Lower lobe of right lung (tissue), 2 donors: ENCODE results near the gene PGAP3. TPM values are rescaled to one million over a fixed set of nuclear protein-coding genes. Genes with fewer than 3 reads are reported as not detected.
A peak's percentile ranks its signal among the peaks of the same experiment; 100 is the strongest.

ENCODE experiments used
- ATAC-seq, 2 donors: fragments of 200-7000 bp; cut with Tn5 transposase; one replicate each; pipeline ENCODE4 v1.9.1; 2020 to 2022; ENCODE audit warnings: mild to moderate bottlenecking in 2 of 2, moderate library complexity in 2 of 2
- DNase-seq: peaks from one replicate; pipeline ENCODE4 v3.0.0-alpha.2; 2020
- H3K27ac ChIP-seq: fragments of 200-600 bp; one replicate; pipeline ENCODE4 v1.8.0; 2022
- H3K27me3 ChIP-seq: fragments of 200-600 bp; one replicate; pipeline ENCODE4 v1.8.0; 2022; ENCODE audit warnings: low read depth
- H3K36me3 ChIP-seq: fragments of 200-600 bp; one replicate; pipeline ENCODE4 v1.8.0; 2022; ENCODE audit warnings: mild to moderate bottlenecking
- H3K4me1 ChIP-seq: fragments of 200-600 bp; one replicate; pipeline ENCODE4 v1.8.0; 2022
- H3K4me3 ChIP-seq: fragments of 200-600 bp; one replicate; pipeline ENCODE4 v1.8.0; 2022; ENCODE audit warnings: mild to moderate bottlenecking
- H3K9me3 ChIP-seq: fragments of 200-600 bp; one replicate; pipeline ENCODE4 v1.8.0; 2022
- intact Hi-C: fragments of 100-400 bp; cut with DNase I; formaldehyde crosslinking; loops from one replicate; pipeline ENCODE4 v1.11.0; 2022
- total RNA-seq: library from RNA; stranded (reverse); fragmentation: NEBNext Ultra II Directional; extraction: Animal tissue kit (Norgen Biotek cat#: 25700); gene quantifications from one replicate; pipeline ENCODE4 v1.2.1, GENCODE V29; 2021
- TF ChIP-seq, protein P1 (sequence below): fragments of 200-600 bp; IDR thresholded peaks from one replicate; pipeline ENCODE4 v1.8.0; 2022; ENCODE audit warnings: antibody characterized with exemption, mild to moderate bottlenecking
- donor health status: DM: no; HTN: yes; CAD: no; lungs with severe emphysema.

Gene PGAP3
- total RNA-seq, 1 donor from 2014 or later, result 20.7 TPM

DNA sequence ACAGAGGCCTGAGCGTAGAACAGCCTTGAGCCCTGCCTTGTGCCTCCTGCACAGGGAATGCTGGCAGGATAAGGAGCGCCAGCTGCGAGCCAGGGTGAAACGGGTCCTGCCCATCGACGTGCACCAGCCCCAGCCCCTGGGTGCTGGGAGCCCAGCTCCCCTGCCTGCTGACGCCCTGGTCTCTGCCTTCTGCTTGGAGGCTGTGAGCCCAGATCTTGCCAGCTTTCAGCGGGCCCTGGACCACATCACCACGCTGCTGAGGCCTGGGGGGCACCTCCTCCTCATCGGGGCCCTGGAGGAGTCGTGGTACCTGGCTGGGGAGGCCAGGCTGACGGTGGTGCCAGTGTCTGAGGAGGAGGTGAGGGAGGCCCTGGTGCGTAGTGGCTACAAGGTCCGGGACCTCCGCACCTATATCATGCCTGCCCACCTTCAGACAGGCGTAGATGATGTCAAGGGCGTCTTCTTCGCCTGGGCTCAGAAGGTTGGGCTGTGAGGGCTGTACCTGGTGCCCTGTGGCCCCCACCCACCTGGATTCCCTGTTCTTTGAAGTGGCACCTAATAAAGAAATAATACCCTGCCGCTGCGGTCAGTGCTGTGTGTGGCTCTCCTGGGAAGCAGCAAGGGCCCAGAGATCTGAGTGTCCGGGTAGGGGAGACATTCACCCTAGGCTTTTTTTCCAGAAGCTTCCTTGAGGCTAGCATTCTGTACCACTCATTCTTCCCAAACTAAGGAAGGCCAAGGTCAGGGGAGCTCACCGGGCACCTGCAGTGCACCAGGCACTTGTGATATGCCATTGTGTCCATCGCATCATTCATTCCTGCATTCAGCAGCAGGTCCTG lies 17.7 kb downstream of the PGAP3 start:
- H3K9me3 ChIP-seq, result no peaks in the 10 kb centered on the region
- TF ChIP-seq, protein P1, sequence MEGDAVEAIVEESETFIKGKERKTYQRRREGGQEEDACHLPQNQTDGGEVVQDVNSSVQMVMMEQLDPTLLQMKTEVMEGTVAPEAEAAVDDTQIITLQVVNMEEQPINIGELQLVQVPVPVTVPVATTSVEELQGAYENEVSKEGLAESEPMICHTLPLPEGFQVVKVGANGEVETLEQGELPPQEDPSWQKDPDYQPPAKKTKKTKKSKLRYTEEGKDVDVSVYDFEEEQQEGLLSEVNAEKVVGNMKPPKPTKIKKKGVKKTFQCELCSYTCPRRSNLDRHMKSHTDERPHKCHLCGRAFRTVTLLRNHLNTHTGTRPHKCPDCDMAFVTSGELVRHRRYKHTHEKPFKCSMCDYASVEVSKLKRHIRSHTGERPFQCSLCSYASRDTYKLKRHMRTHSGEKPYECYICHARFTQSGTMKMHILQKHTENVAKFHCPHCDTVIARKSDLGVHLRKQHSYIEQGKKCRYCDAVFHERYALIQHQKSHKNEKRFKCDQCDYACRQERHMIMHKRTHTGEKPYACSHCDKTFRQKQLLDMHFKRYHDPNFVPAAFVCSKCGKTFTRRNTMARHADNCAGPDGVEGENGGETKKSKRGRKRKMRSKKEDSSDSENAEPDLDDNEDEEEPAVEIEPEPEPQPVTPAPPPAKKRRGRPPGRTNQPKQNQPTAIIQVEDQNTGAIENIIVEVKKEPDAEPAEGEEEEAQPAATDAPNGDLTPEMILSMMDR, result no peak
- intact Hi-C loops, result no loop called here
- peaks cover 45% of the 10 kb centered on the region for H3K27me3 ChIP-seq
- H3K4me1 ChIP-seq, result peaks cover 34% of the 10 kb centered on the region
- no peak for ATAC-seq
- no peak overlapping the region for H3K4me3 ChIP-seq
- no peaks in the 10 kb centered on the region for H3K36me3 ChIP-seq
- no peak overlapping the region for H3K27ac ChIP-seq
- DNase-seq, result no peak

- intact Hi-C loops, result no loop called here
- Histone ChIP-seq H3K36me3 (peaks cover under 1% of the 10 kb centered on the region), H3K9me3 (no peaks in the 10 kb centered on the region), H3K4me1 (peaks cover 51% of the 10 kb centered on the region), H3K27ac (peak within 1 kb of the TSS; percentile 56), H3K4me3 (peak within 1 kb of the TSS; percentile 54), H3K27me3 (peaks cover 45% of the 10 kb centered on the region)
- peak; percentile 83 for DNase-seq
- TF ChIP-seq, protein P1, result peak; percentile 73
- peak; percentile 56 to 70 for ATAC-seq
Measured at GRCh38 chr17:39667945-39668924, 19.6 kb downstream of the PGAP3 start, which contains the start of gene PNMT. PNMT (plus strand) TSS chr17:39668453; CDS start chr17:39668476, 23 bp downstream.

GRCh38 chr17:39667262-39667944 lies 20.5 kb downstream of the PGAP3 start:
- DNase-seq (no peak), ATAC-seq (peak; percentile 43 to 58)
- H3K9me3 ChIP-seq, result no peaks in the 10 kb centered on the region
- H3K4me3 ChIP-seq, result peak overlapping the region; percentile 54
- H3K27ac ChIP-seq, result peak overlapping the region; percentile 56
- intact Hi-C loops, result no loop called here
- H3K36me3 ChIP-seq, result peaks cover 7% of the 10 kb centered on the region
- TF ChIP-seq, protein P1, result no peak
- H3K4me1 ChIP-seq, result peaks cover 60% of the 10 kb centered on the region
- H3K27me3 ChIP-seq, result peaks cover 45% of the 10 kb centered on the region

GRCh38 chr17:39666601-39667261 lies 21.1 kb downstream of the PGAP3 start:
- Histone ChIP-seq H3K36me3 (peaks cover 14% of the 10 kb centered on the region), H3K9me3 (no peaks in the 10 kb centered on the region), H3K4me1 (peaks cover 67% of the 10 kb centered on the region), H3K27me3 (peaks cover 45% of the 10 kb centered on the region), H3K27ac (peak overlapping the region; percentile 54), H3K4me3 (peak overlapping the region; percentile 54)
- TF ChIP-seq, protein P1, result no peak
- DNase-seq (no peak), ATAC-seq (no peak)
- intact Hi-C loops, result no loop called here
